Transverse colon (tissue), 4 donors: ENCODE results near the gene TNNI2. TPM values are rescaled to one million over a fixed set of nuclear protein-coding genes. Genes with fewer than 3 reads are reported as not detected.
"Not testable (repeated sequence)": the region's sequence is repeated elsewhere in the genome, so short reads cannot be mapped to it uniquely, and the experiment has no call there.

Experiments
- DNase-seq: peaks from one replicate; pipeline ENCODE4 v3.0.0-alpha.2; 2019
- H3K27ac ChIP-seq, 4 donors: fragments of 200-600 bp; sonication (generic); 2 replicates each; pipeline ENCODE4 v1.5.1; 2016 to 2018; ENCODE audit warnings: inconsistent platforms in 4 of 4
- H3K27me3 ChIP-seq: fragments of 200-600 bp; sonication (generic); 2 replicates; pipeline ENCODE4 v1.5.1; 2017; ENCODE audit warnings: inconsistent platforms
- H3K36me3 ChIP-seq, 4 donors: fragments of 200-600 bp; sonication (generic); 2 replicates each; pipeline ENCODE4 v1.5.1; 2017 to 2019; ENCODE audit warnings: inconsistent platforms in 4 of 4
- H3K4me1 ChIP-seq, 4 donors: fragments of 200-600 bp; sonication (generic); 2 replicates each; pipeline ENCODE4 v1.5.1; 2017 to 2020; ENCODE audit warnings: inconsistent platforms in 4 of 4
- H3K4me3 ChIP-seq, 4 donors: fragments of 200-600 bp; sonication (generic); 1 replicate in 1 of 4; 2 replicates in 3 of 4; pipeline versions ENCODE4 v1.5.1 to v1.6.1; 2017 to 2019; ENCODE audit warnings: inconsistent platforms in 4 of 4
- H3K9me3 ChIP-seq, 2 donors: fragments of 200-600 bp; sonication (generic); 2 replicates each; pipeline ENCODE4 v1.5.1; 2017 to 2019; ENCODE audit warnings: inconsistent platforms in 2 of 2
- CTCF ChIP-seq, 5 experiments: fragments of 200-600 bp in 3 of 5; fragments of 450-650 bp in 2 of 5; sonication (generic) in 3 of 5; IDR thresholded peaks; 1 replicate in 2 of 5; 2 replicates in 3 of 5; pipeline ENCODE4 v1.5.1; 2016 to 2017; ENCODE audit warnings: antibody characterized with exemption in 5 of 5, inconsistent platforms in 3 of 5, mild to moderate bottlenecking in 2 of 5, moderate library complexity in 1 of 5
- EP300 ChIP-seq: sonication (generic); formaldehyde crosslinking; IDR thresholded peaks from one replicate; pipeline ENCODE4 v1.6.1; 2017; ENCODE audit warnings: antibody characterized with exemption, low read depth
- POLR2A ChIP-seq: fragments of 450-650 bp; IDR thresholded peaks from one replicate; pipeline ENCODE4 v1.6.1; 2016; ENCODE audit warnings: antibody characterized with exemption, mild to moderate bottlenecking, moderate library complexity
- POLR2AphosphoS5 ChIP-seq, 3 donors: sonication (generic); formaldehyde crosslinking; IDR thresholded peaks; one replicate each; pipeline ENCODE4 v1.6.1; 2016; ENCODE audit warnings: antibody characterized with exemption in 3 of 3
- WGBS, 2 donors: methylation state at CpG; one replicate each; pipeline ENCODE4 v1.1.5; 2018; ENCODE audit warnings: low coverage in 1 of 2; 5-methylcytosine and 5-hydroxymethylcytosine counted together
- in situ Hi-C, 4 donors: fragments of 200-750 bp; cut with MboI; loops; one replicate each; pipeline versions ENCODE4 v1.15.0 to v1.15.1; 2017; ENCODE audit warnings: low sequenced_read_pairs in 3 of 4, low pct_ligation_motif_present in 1 of 4, low pct_unique_long_range_greater_than_20kb in 1 of 4
- intact Hi-C: fragments of 100-400 bp; cut with DNase I; formaldehyde crosslinking; loops from one replicate; pipeline ENCODE4 v1.15.1; 2023; ENCODE audit warnings: low total_unique reads
- total RNA-seq, 4 donors: library from RNA; depleted of rRNA; stranded (reverse); fragments of >200 nt; gene quantifications; one replicate each; pipeline ENCODE4 v1.1.0, GENCODE V29; 2016

The TNNI2 gene
- total RNA-seq, 4 donors from 2014 or later, result 3.5 to 35.9 TPM; not detected in 2

GRCh38 chr11:1872267-1872985, 33.6 kb downstream of the TNNI2 start:
- Histone ChIP-seq H3K9me3 (no peaks in the 10 kb centered on the region), H3K4me3 (no peak overlapping the region), H3K27me3 (no peaks in the 10 kb centered on the region), H3K27ac (peak overlapping the region; percentile 18 to 71 (median 66)), H3K36me3 (no peaks in the 10 kb centered on the region), H3K4me1 (peaks cover 0 to 50% (median 17%) of the 10 kb centered on the region in 4 donors)
- DNase-seq, result no peak
- 29 to 76% methylated on average over 2 to 21 of the region's 25 CpGs for WGBS, 2 donors
- TF ChIP-seq EP300, result no peak
- no peak for TF ChIP-seq CTCF (IDR thresholded peaks at IDR 0.05)
- TF ChIP-seq POLR2A, result no peak
- TF ChIP-seq POLR2AphosphoS5 (IDR thresholded peaks at IDR 0.05), result no peak
- intact Hi-C loops (no loop called here), in situ Hi-C loops (no loop called here)

- intact Hi-C loops, result no loop called here
- Histone ChIP-seq H3K27me3 (no peaks in the 10 kb centered on the region), H3K36me3 (no peaks in the 10 kb centered on the region), H3K27ac (peak overlapping the region; percentile 41 to 71 (median 66)), H3K4me1 (peaks cover 0 to 58% (median 15%) of the 10 kb centered on the region in 4 donors), H3K9me3 (no peaks in the 10 kb centered on the region), H3K4me3 (no peak overlapping the region)
- no peak for DNase-seq
- WGBS, 2 donors, result 0 to 53% methylated on average over 1 to 11 of the region's 11 CpGs
- in situ Hi-C loops, result no loop called here
- TF ChIP-seq POLR2A (no peak), EP300 (no peak), CTCF (IDR thresholded peaks at IDR 0.05) (no peak), POLR2AphosphoS5 (IDR thresholded peaks at IDR 0.05) (no peak)
Observed at GRCh38 chr11:1873048-1873812, 34.4 kb downstream of the TNNI2 start.

GRCh38 chr11:1873813-1874150, 35.0 kb downstream of the TNNI2 start:
- Histone ChIP-seq H3K27ac (peak overlapping the region; percentile 39 to 71 (median 53)), H3K4me1 (peaks cover 0 to 56% (median 14%) of the 10 kb centered on the region in 4 donors)

GRCh38 chr11:1874441-1875092, 35.8 kb downstream of the TNNI2 start:
- H3K9me3 ChIP-seq, in situ Hi-C loops, H3K36me3 ChIP-seq, H3K4me3 ChIP-seq, intact Hi-C loops, H3K27me3 ChIP-seq: not testable (repeated sequence)
- H3K4me1 ChIP-seq, result peaks cover 0 to 53% (median 14%) of the 10 kb centered on the region in 4 donors
- WGBS, 2 donors, result 73% methylated on average over 14 of the region's 17 CpGs; no CpG with 5 or more reads in 1 of the 2 donors
- peak overlapping the region; percentile 60 to 74 (median 67) for H3K27ac ChIP-seq
- peak; percentile 7 for DNase-seq

More at GRCh38 chr11:1873813-1874150, 35.0 kb downstream of the TNNI2 start:
- in situ Hi-C loops, H3K27me3 ChIP-seq, intact Hi-C loops, DNase-seq, H3K4me3 ChIP-seq, H3K9me3 ChIP-seq, H3K36me3 ChIP-seq: not testable (repeated sequence)
- 62 to 78% methylated on average over 12 to 16 of the region's 17 CpGs for WGBS, 2 donors
